H1 (cell line): ENCODE data around the gene LAMP5. TPM values are rescaled to one million over a fixed set of nuclear protein-coding genes. Genes with fewer than 3 reads are reported as not detected.
A peak's percentile ranks its signal among the peaks of the same experiment; 100 is the strongest.

Source experiments
- CTCF ChIA-PET: fragments of 300-600 bp; sonication (Branson Sonifier 250); formaldehyde crosslinking; loops from one replicate; lab custom pipeline; 2021; ENCODE audit not compliant: partially characterized antibody; lab: Charles Lee
- POLR2A ChIA-PET: fragments of 300-600 bp; sonication (Branson Sonifier 250); formaldehyde crosslinking; loops from one replicate; lab custom pipeline; 2021; ENCODE audit warnings: inconsistent platforms; ENCODE audit not compliant: partially characterized antibody; lab: Charles Lee
- DNase-seq, 2 experiments: peaks; one replicate each; pipeline versions ENCODE4 v3.0.0 to v3.0.0-alpha.2; 2010 to 2022; ENCODE audit warnings: low spot score in 2 of 2, low read depth in 1 of 2, mixed read lengths in 1 of 2
- FAIRE-seq: peaks from 2 replicates; lab custom pipeline; 2011; peaks lifted over from hg19 to GRCh38; lab: Jason Lieb, UNC
- H2AFZ ChIP-seq: 2 replicates; pipeline ENCODE4 v1.8.1; 2012; ENCODE audit warnings: low read length, inconsistent platforms
- H2AK5ac ChIP-seq: 2 replicates; pipeline ENCODE4 v1.6.1; 2013; ENCODE audit warnings: low read depth, low read length
- H2BK120ac ChIP-seq: replicated peaks from 2 replicates; pipeline ENCODE3; 2013; ENCODE audit warnings: low read depth, low read length, inconsistent platforms
- H2BK12ac ChIP-seq: 2 replicates; pipeline ENCODE4 v1.6.1; 2013; ENCODE audit warnings: low read depth, low read length
- H2BK15ac ChIP-seq: 2 replicates; pipeline ENCODE4 v1.6.1; 2013; ENCODE audit warnings: low read length
- H2BK20ac ChIP-seq: 2 replicates; pipeline ENCODE4 v1.6.1; 2013; ENCODE audit warnings: low read length
- H2BK5ac ChIP-seq: 2 replicates; pipeline ENCODE4 v1.6.1; 2013; ENCODE audit warnings: low read depth, low read length
- H3K14ac ChIP-seq: 2 replicates; pipeline ENCODE4 v1.6.1; 2013; ENCODE audit warnings: inconsistent platforms; ENCODE audit not compliant: insufficient read length
- H3K18ac ChIP-seq: 2 replicates; pipeline ENCODE4 v1.6.1; 2013; ENCODE audit warnings: low read length; ENCODE audit errors: extremely low read depth
- H3K23ac ChIP-seq: 2 replicates; pipeline ENCODE4 v1.6.1; 2013; ENCODE audit warnings: inconsistent platforms; ENCODE audit not compliant: insufficient read length
- H3K23me2 ChIP-seq: 2 replicates; pipeline ENCODE4 v1.6.1; 2013; ENCODE audit warnings: low read depth, low read length
- H3K27ac ChIP-seq: 2 replicates; pipeline ENCODE4 v1.6.1; 2011; ENCODE audit warnings: low read depth, low read length, inconsistent platforms
- H3K27me3 ChIP-seq, 4 experiments: replicated peaks in 1 of 4; 1 replicate in 1 of 4; 2 replicates in 3 of 4; pipeline versions ENCODE4 v1.6.1 to v1.8.1; 2011 to 2013; ENCODE audit warnings: low read length in 3 of 4, mild to moderate bottlenecking in 3 of 4, inconsistent platforms in 2 of 4, mixed read lengths in 2 of 4, moderate library complexity in 1 of 4; ENCODE audit not compliant: control insufficient read depth in 3 of 4, insufficient read depth in 3 of 4; ENCODE audit errors: extremely low read depth in 1 of 4
- H3K36me3 ChIP-seq, 4 experiments: 2 replicates each; pipeline versions ENCODE4 v1.6.1 to v1.8.1; 2011 to 2013; ENCODE audit warnings: mild to moderate bottlenecking in 4 of 4, low read length in 3 of 4, moderate library complexity in 2 of 4, control low read depth in 1 of 4, inconsistent platforms in 1 of 4; ENCODE audit not compliant: insufficient read depth in 4 of 4, control insufficient read depth in 2 of 4
- H3K4ac ChIP-seq: replicated peaks from 2 replicates; pipeline ENCODE3; 2013; ENCODE audit warnings: low read length, low read depth, mixed read lengths, inconsistent platforms; ENCODE audit not compliant: insufficient read length
- H3K4me1 ChIP-seq, 4 experiments: replicated peaks in 1 of 4; 1 replicate in 1 of 4; 2 replicates in 3 of 4; pipeline versions ENCODE4 v1.6.1 to v1.8.1; 2011 to 2013; ENCODE audit warnings: low read length in 3 of 4, inconsistent platforms in 2 of 4, mixed read lengths in 1 of 4; ENCODE audit not compliant: insufficient read depth in 4 of 4, control insufficient read depth in 3 of 4
- H3K4me2 ChIP-seq, 2 experiments: 2 replicates each; pipeline versions ENCODE4 v1.6.1 to v1.8.1; 2011 to 2013; ENCODE audit warnings: low read depth in 2 of 2, low read length in 2 of 2, control low read depth in 1 of 2, inconsistent platforms in 1 of 2, mild to moderate bottlenecking in 1 of 2; ENCODE audit not compliant: insufficient read depth in 1 of 2
- H3K4me3 ChIP-seq, 4 experiments: fragments of 200-600, 300-600 bp in 1 of 4; sonication (generic), shearing (Covaris generic), sonication (Bioruptor Twin) in 1 of 4; 2 replicates each; pipeline versions ENCODE4 v1.5.1 to v1.8.1; 2011 to 2016; ENCODE audit warnings: low read length in 4 of 4, low read depth in 3 of 4, control low read depth in 2 of 4, inconsistent platforms in 2 of 4, mild to moderate bottlenecking in 2 of 4, mixed read lengths in 1 of 4, moderate library complexity in 1 of 4; ENCODE audit not compliant: insufficient read depth in 2 of 4; ENCODE audit errors: extremely low read depth in 1 of 4
- H3K56ac ChIP-seq: replicated peaks from 2 replicates; pipeline ENCODE3; 2013; ENCODE audit warnings: low read depth, mild to moderate bottlenecking, mixed read lengths, low read length, inconsistent platforms; ENCODE audit not compliant: insufficient read length
- H3K79me1 ChIP-seq: 2 replicates; pipeline ENCODE4 v1.6.1; 2013; ENCODE audit warnings: low read depth, low read length, control low read depth
- H3K79me2 ChIP-seq, 2 experiments: 2 replicates each; pipeline versions ENCODE4 v1.6.1 to v1.8.1; 2012 to 2013; ENCODE audit warnings: low read length in 2 of 2, mild to moderate bottlenecking in 2 of 2, inconsistent platforms in 1 of 2; ENCODE audit not compliant: insufficient read depth in 2 of 2, control insufficient read depth in 1 of 2
- H3K9ac ChIP-seq, 4 experiments: replicated peaks in 1 of 4; 1 replicate in 1 of 4; 2 replicates in 3 of 4; pipeline versions ENCODE4 v1.6.1 to v1.8.1; 2011 to 2013; ENCODE audit warnings: low read depth in 3 of 4, low read length in 3 of 4, control low read depth in 2 of 4, mild to moderate bottlenecking in 2 of 4, moderate library complexity in 2 of 4, inconsistent platforms in 1 of 4; ENCODE audit errors: extremely low read depth in 1 of 4
- H3K9me3 ChIP-seq, 2 experiments: 2 replicates each; pipeline versions ENCODE4 v1.6.1 to v1.8.1; 2012 to 2013; ENCODE audit warnings: mild to moderate bottlenecking in 2 of 2, moderate library complexity in 2 of 2, control low read depth in 1 of 2, inconsistent platforms in 1 of 2, low read depth in 1 of 2, low read length in 1 of 2, mixed read lengths in 1 of 2; ENCODE audit not compliant: insufficient read depth in 2 of 2
- H4K20me1 ChIP-seq, 2 experiments: replicated peaks in 1 of 2; 2 replicates each; pipeline versions ENCODE3 to v1.8.1; 2011 to 2013; ENCODE audit warnings: inconsistent platforms in 2 of 2, low read length in 2 of 2, mild to moderate bottlenecking in 1 of 2; ENCODE audit not compliant: insufficient read depth in 2 of 2, control insufficient read depth in 1 of 2
- H4K5ac ChIP-seq: 2 replicates; pipeline ENCODE4 v1.6.1; 2013; ENCODE audit warnings: low read length, low read depth, mixed read lengths, inconsistent platforms; ENCODE audit not compliant: insufficient read length
- H4K8ac ChIP-seq: 2 replicates; pipeline ENCODE4 v1.8.0; 2013; ENCODE audit warnings: mild to moderate bottlenecking, moderate library complexity, low read length, inconsistent platforms; ENCODE audit not compliant: insufficient read depth; ENCODE audit errors: extremely low read depth
- H4K91ac ChIP-seq: replicated peaks from 2 replicates; pipeline ENCODE3; 2013; ENCODE audit warnings: low read length, mixed read lengths, inconsistent platforms; ENCODE audit not compliant: insufficient read length
- ASH2L ChIP-seq: fragments of 200-600, 300-600 bp; sonication (generic); IDR thresholded peaks from one replicate; pipeline ENCODE4 v1.7.1; 2017; ENCODE audit warnings: low read length
- BACH1 ChIP-seq: IDR thresholded peaks from 2 replicates; pipeline ENCODE4 v1.6.1; 2012; ENCODE audit warnings: low read length, improper control_type of control experiment
- EGR1 ChIP-seq: IDR thresholded peaks from 2 replicates; pipeline ENCODE4 v1.6.1; 2011; ENCODE audit warnings: low read depth, low read length, borderline replicate concordance
- JUND ChIP-seq: IDR thresholded peaks from 2 replicates; pipeline ENCODE4 v1.6.1; 2011; ENCODE audit warnings: mild to moderate bottlenecking, improper control_type of control experiment, low read length
- KDM1A ChIP-seq: fragments of 200-600, 300-600 bp; sonication (generic); IDR thresholded peaks from 2 replicates; pipeline ENCODE4 v1.7.1; 2016; ENCODE audit warnings: mild to moderate bottlenecking, low read length, borderline replicate concordance
- POLR2AphosphoS5 ChIP-seq: IDR thresholded peaks from 2 replicates; pipeline ENCODE4 v1.6.1; 2011; ENCODE audit warnings: low read depth, low read length
- RBBP5 ChIP-seq: IDR thresholded peaks from 2 replicates; pipeline ENCODE4 v1.7.1; 2012; ENCODE audit warnings: low read depth, mild to moderate bottlenecking, inconsistent platforms, low read length, moderate library complexity, borderline replicate concordance
- RNF2 ChIP-seq: fragments of 200-900, 300-1000 bp; sonication (generic); IDR thresholded peaks from 2 replicates; pipeline ENCODE4 v1.7.1; 2016; ENCODE audit warnings: borderline replicate concordance, low read depth, mild to moderate bottlenecking, antibody characterized with exemption, low read length; ENCODE audit not compliant: poor library complexity, severe bottlenecking; ENCODE audit errors: missing control alignments
- RXRA ChIP-seq: IDR thresholded peaks from 2 replicates; pipeline ENCODE4 v1.6.1; 2011; ENCODE audit warnings: low read depth, mild to moderate bottlenecking, low read length, moderate library complexity; ENCODE audit not compliant: insufficient read depth
- SIRT6 ChIP-seq: IDR thresholded peaks from one replicate; pipeline ENCODE4 v1.7.1; 2012; ENCODE audit warnings: low read length, inconsistent platforms
- SRF ChIP-seq: IDR thresholded peaks from 2 replicates; pipeline ENCODE4 v1.6.1; 2011; ENCODE audit warnings: mild to moderate bottlenecking, low read depth, low read length, moderate library complexity
- TBP ChIP-seq: IDR thresholded peaks from 2 replicates; pipeline ENCODE4 v1.6.1; 2011; ENCODE audit warnings: low read depth, low read length, improper control_type of control experiment
- YY1 ChIP-seq: IDR thresholded peaks from 2 replicates; pipeline ENCODE4 v1.6.1; 2011; ENCODE audit warnings: low read depth, mild to moderate bottlenecking, low read length
- ZNF274 ChIP-seq: IDR thresholded peaks from 2 replicates; pipeline ENCODE4 v1.7.0; 2012; ENCODE audit warnings: low read length, borderline replicate concordance; ENCODE audit errors: extremely low read depth
- WGBS, 2 experiments: shearing (Covaris generic) in 1 of 2; methylation state at CpG; one replicate each; pipeline versions ENCODE4 v1.1.6 to v1.1.7; 2013 to 2015; ENCODE audit warnings: low lambda C conversion rate in 2 of 2, mixed read lengths in 2 of 2, inconsistent platforms in 1 of 2, low coverage in 1 of 2, missing lambda C conversion rate in 1 of 2; ENCODE audit not compliant: insufficient replicate concordance in 2 of 2, insufficient coverage in 1 of 2, insufficient read length in 1 of 2; ENCODE audit errors: extremely low coverage in 1 of 2, missing lambda C conversion rate in 1 of 2; 5-methylcytosine and 5-hydroxymethylcytosine counted together
- polyA plus RNA-seq, 7 experiments: library from polyadenylated mRNA; depleted of rRNA in 3 of 7; stranded (reverse) in 5 of 7; unstranded in 2 of 7; fragments of >200 nt in 5 of 7; fragments of 200-250 nt in 2 of 7; gene quantifications; 1 replicate in 5 of 7; 2 replicates in 1 of 7; 4 replicates in 1 of 7; pipeline versions ENCODE4 v1.2.1 to v1.2.3, GENCODE V29; 2011 to 2013; ENCODE audit warnings: missing spikeins in 2 of 7, mixed read lengths in 2 of 7
- total RNA-seq: library from RNA; stranded (reverse); fragmentation: NEBNext Ultra II Directional; extraction: Animal tissue kit (Norgen Biotek cat#: 25700); gene quantifications from 2 replicates; pipeline ENCODE4 v1.2.1, GENCODE V29; 2021

The LAMP5 gene
- total and polyA plus RNA-seq, 2 of the 8 experiments (the other 6 are each of a cell fraction or from before 2014, with no cell fraction given): 0.22 to 1.9 TPM

DNA sequence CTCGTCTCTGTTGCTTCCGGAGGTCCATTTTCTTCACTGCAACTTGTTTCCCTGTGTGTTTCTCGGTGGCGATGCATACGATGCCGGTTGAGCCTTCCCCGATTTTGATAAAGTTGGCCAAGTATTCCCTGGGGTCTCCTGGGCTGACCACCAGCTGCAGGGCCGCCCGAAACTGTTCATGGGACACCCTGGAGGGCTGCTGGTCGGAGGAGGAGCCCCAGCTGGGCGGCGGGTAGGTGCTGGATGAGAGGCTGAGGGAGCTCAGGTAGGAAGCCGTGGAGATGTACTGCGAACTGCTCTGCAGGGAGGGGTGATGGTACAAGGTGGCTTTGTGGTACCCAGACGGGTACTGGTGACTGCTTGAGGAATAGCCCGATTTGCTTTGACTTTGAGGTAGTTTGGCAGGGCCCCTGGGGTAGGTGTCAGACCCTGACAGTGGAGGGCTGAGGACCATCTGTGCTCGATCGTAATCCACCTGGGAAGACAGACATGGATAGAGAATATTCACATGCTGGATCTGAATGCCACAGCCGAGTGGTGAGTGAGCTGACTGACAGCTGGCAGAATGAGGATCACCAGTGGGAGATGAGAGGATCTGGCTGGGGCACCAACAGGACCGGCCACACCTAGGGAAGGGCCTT lies 51.6 kb downstream of the LAMP5 start:
- no peak overlapping the region for H2AFZ ChIP-seq
- ChIA-PET POLR2A (interaction anchor here (0.8 kb wide), 1 partner anchor 9 kb away, joined by 4 read pairs; no protein-coding TSS in a partner anchor), CTCF (no interaction called here)
- no peak overlapping the region for H2BK5ac ChIP-seq
- no peak overlapping the region for H3K4me3 ChIP-seq
- no peak overlapping the region for H3K18ac ChIP-seq
- peaks cover 0 to 7% (median 2%) of the 10 kb centered on the region in 4 experiments; a peak in 5 of 7 replicates for H3K4me1 ChIP-seq
- H3K23ac ChIP-seq: no peak overlapping the region
- H3K9ac ChIP-seq: no peak overlapping the region
- H3K4ac ChIP-seq: no peak overlapping the region
- no peak overlapping the region for H2BK20ac ChIP-seq
- H3K79me2 ChIP-seq: no peaks in the 10 kb centered on the region
- no peak overlapping the region; the same call in 1 of the 2 replicates for H4K8ac ChIP-seq
- no peaks in the 10 kb centered on the region for H3K36me3 ChIP-seq
- no peak overlapping the region for H2BK120ac ChIP-seq
- no peak for DNase-seq
- no peaks in the 10 kb centered on the region for H4K20me1 ChIP-seq
- no peaks in the 10 kb centered on the region for H3K79me1 ChIP-seq
- no peak overlapping the region for H2AK5ac ChIP-seq
- no peak overlapping the region for H4K5ac ChIP-seq
- no peak overlapping the region for H2BK15ac ChIP-seq
- no peak overlapping the region for H4K91ac ChIP-seq
- H3K9me3 ChIP-seq: 0 out of 4 replicates have a peak, but pooled peaks cover 2 to 3% of the 10 kb centered on the region in 2 experiments
- no peak for FAIRE-seq
- 93% methylated on average over 20 of the region's 20 CpGs; no CpG with 5 or more reads in 1 of the 2 experiments for WGBS, 2 experiments
- H3K14ac ChIP-seq: no peak overlapping the region
- no peak overlapping the region for H3K56ac ChIP-seq
- no peak overlapping the region for H3K27ac ChIP-seq
- no peaks in the 10 kb centered on the region for H3K23me2 ChIP-seq
- peaks cover 0 to 4% (median 2%) of the 10 kb centered on the region in 4 experiments; a peak in 4 of 7 replicates for H3K27me3 ChIP-seq
- peak overlapping the region; percentile 44; the same call in 1 of the 2 replicates for H2BK12ac ChIP-seq
- H3K4me2 ChIP-seq: no peak overlapping the region
- no peak for TF ChIP-seq EGR1
- TF ChIP-seq KDM1A: no peak
- no peak for TF ChIP-seq RNF2
- no peak for TF ChIP-seq TBP
- no peak for TF ChIP-seq ASH2L
- no peak for TF ChIP-seq RBBP5
- TF ChIP-seq POLR2AphosphoS5: no peak
- TF ChIP-seq ZNF274: no peak
- TF ChIP-seq YY1: no peak
- TF ChIP-seq RXRA: no peak
- no peak for TF ChIP-seq SRF
- no peak for TF ChIP-seq SIRT6
- no peak for TF ChIP-seq BACH1
- no peak for TF ChIP-seq JUND
